GM19324 (cell line): ENCODE data around the gene CLEC2A.
"Not testable (repeated sequence)": the region's sequence is repeated elsewhere in the genome, so short reads cannot be mapped to it uniquely, and the experiment has no call there.

Experiments
- ATAC-seq: cut with Tn5 transposase; IDR thresholded peaks from one replicate; pipeline ENCODE4 v1.9.1; 2021; ENCODE audit warnings: mild to moderate bottlenecking, moderate library complexity; ENCODE audit not compliant: unreplicated experiment, low FRiP score

The CLEC2A gene

GRCh38 chr12:9888665-9889273 is 43.4 kb downstream of the CLEC2A start:
- ATAC-seq = no peak

- ATAC-seq = no peak
Measured at GRCh38 chr12:9883175-9883574, 49.0 kb downstream of the CLEC2A start.

- no peak for ATAC-seq
Measured at GRCh38 chr12:9881988-9882387, 50.2 kb downstream of the CLEC2A start.

GRCh38 chr12:9881246-9881645 is 50.9 kb downstream of the CLEC2A start, which contains the start of gene KLRF2:
TSS of gene KLRF2 (plus strand) at chr12:9881489. CDS start at chr12:9881596, 107 bp downstream.
- ATAC-seq = no peak

- no peak for ATAC-seq
Measured at GRCh38 chr12:9880532-9881078, 51.6 kb downstream of the CLEC2A start.

GRCh38 chr12:9876120-9876519 is 56.0 kb downstream of the CLEC2A start:
- not testable (repeated sequence) for ATAC-seq

GRCh38 chr12:9872742-9873141 is 59.4 kb downstream of the CLEC2A start:
- no peak for ATAC-seq

- no peak for ATAC-seq
Measured at GRCh38 chr12:9872162-9872561, 60.0 kb downstream of the CLEC2A start.

- ATAC-seq = no peak
Measured at GRCh38 chr12:9870286-9870866, 61.8 kb downstream of the CLEC2A start.

GRCh38 chr12:9869307-9870161 is 62.6 kb downstream of the CLEC2A start, which contains the start of gene CLEC2B:
TSS of gene CLEC2B (minus strand) at chr12:9869354.
- peak; percentile 39 for ATAC-seq

GRCh38 chr12:9868951-9869306 is 63.2 kb downstream of the CLEC2A start:
- ATAC-seq = no peak

GRCh38 chr12:9868311-9868801 is 63.8 kb downstream of the CLEC2A start:
- no peak for ATAC-seq

GRCh38 chr12:9867531-9867930 is 64.6 kb downstream of the CLEC2A start:
- ATAC-seq = no peak

- ATAC-seq = no peak
Measured at GRCh38 chr12:9866860-9867269, 65.3 kb downstream of the CLEC2A start.

- no peak for ATAC-seq
Measured at GRCh38 chr12:9864913-9865675, 67.1 kb downstream of the CLEC2A start.
